GM12878 (cell line): Measurements from ENCODE around the gene NAV2.

Experiments
- EP300 ChIP-seq, 2 experiments: fragments of 150-350 bp in 1 of 2; IDR thresholded peaks; 2 replicates each; pipeline ENCODE4 v1.6.1; 2011 to 2012; ENCODE audit warnings: low read depth in 2 of 2, low read length in 2 of 2, borderline replicate concordance in 1 of 2, improper control_type of control experiment in 1 of 2, inconsistent platforms in 1 of 2; ENCODE audit not compliant: control insufficient read depth in 1 of 2
- FOXM1 ChIP-seq: IDR thresholded peaks from 2 replicates; pipeline ENCODE4 v1.6.1; 2012; ENCODE audit warnings: low read depth, mild to moderate bottlenecking, inconsistent platforms, low read length, moderate library complexity
- IKZF1 ChIP-seq: fragments of 450-650 bp; conservative IDR thresholded peaks from 2 replicates; pipeline ENCODE4 v1.6.1; 2017; ENCODE audit warnings: antibody characterized with exemption, mild to moderate bottlenecking
- MEF2A ChIP-seq: IDR thresholded peaks from 2 replicates; pipeline ENCODE4 v1.6.1; 2011; ENCODE audit warnings: low read depth, mild to moderate bottlenecking, low read length, moderate library complexity; ENCODE audit not compliant: insufficient read depth
- MTA3 ChIP-seq: IDR thresholded peaks from 2 replicates; pipeline ENCODE4 v1.6.1; 2012; ENCODE audit warnings: low read length, inconsistent platforms, borderline replicate concordance
- NR2F1 ChIP-seq: fragments of 450-650 bp; conservative IDR thresholded peaks from 2 replicates; pipeline ENCODE4 v1.6.1; 2017; ENCODE audit warnings: mild to moderate bottlenecking
- NRF1 ChIP-seq: conservative IDR thresholded peaks from 2 replicates; pipeline ENCODE4 v1.6.1; 2011; ENCODE audit warnings: mild to moderate bottlenecking, low read depth, low read length, improper control_type of control experiment
- POLR2AphosphoS5 ChIP-seq: IDR thresholded peaks from 2 replicates; pipeline ENCODE4 v1.6.1; 2011; ENCODE audit warnings: mild to moderate bottlenecking, low read length, inconsistent platforms
- RAD21 ChIP-seq: IDR thresholded peaks from 2 replicates; pipeline ENCODE4 v1.6.1; 2011; ENCODE audit warnings: mild to moderate bottlenecking, low read depth, low read length, moderate library complexity; ENCODE audit not compliant: insufficient read depth
- SMC3 ChIP-seq: IDR thresholded peaks from 2 replicates; pipeline ENCODE4 v1.6.1; 2011; ENCODE audit warnings: low read length, improper control_type of control experiment, borderline replicate concordance
- TF ChIP-seq, protein P1 (sequence below): fragments of 450-650 bp; formaldehyde crosslinking; IDR thresholded peaks from 2 replicates; pipeline ENCODE4 v1.4.0; 2022; ENCODE audit warnings: mild to moderate bottlenecking, moderate library complexity

DNA sequence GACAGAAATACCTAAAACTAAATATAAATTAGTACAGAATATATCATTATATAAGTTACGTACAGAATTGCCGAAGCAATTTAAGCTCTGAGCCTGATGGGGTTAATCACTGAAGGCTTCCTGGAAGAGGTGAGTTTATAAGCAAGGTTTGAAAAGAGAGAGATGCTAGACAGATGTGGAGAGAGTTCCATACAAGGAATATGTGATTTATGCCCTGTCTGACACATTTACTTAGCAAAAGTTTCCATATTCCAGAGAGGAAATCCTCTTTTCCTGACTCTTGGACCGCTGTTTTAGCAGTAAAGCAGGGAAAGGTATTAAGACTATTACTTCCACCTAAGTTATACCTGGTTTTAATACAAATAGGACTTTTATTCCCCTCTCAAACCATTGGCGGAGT is 382.6 kb downstream of the NAV2 start:
- TF ChIP-seq RAD21 (no peak), NRF1 (no peak), NR2F1 (no peak), IKZF1 (no peak), FOXM1 (no peak), SMC3 (no peak), MTA3 (no peak), EP300 (IDR thresholded peaks at IDR 0.05; ENCODE audit: borderline replicate concordance in 1 of 2, control insufficient read depth in 1 of 2, low read depth in 2 of 2, low read length in 2 of 2) (no peak), MEF2A (no peak), POLR2AphosphoS5 (no peak)
- TF ChIP-seq, protein P1, sequence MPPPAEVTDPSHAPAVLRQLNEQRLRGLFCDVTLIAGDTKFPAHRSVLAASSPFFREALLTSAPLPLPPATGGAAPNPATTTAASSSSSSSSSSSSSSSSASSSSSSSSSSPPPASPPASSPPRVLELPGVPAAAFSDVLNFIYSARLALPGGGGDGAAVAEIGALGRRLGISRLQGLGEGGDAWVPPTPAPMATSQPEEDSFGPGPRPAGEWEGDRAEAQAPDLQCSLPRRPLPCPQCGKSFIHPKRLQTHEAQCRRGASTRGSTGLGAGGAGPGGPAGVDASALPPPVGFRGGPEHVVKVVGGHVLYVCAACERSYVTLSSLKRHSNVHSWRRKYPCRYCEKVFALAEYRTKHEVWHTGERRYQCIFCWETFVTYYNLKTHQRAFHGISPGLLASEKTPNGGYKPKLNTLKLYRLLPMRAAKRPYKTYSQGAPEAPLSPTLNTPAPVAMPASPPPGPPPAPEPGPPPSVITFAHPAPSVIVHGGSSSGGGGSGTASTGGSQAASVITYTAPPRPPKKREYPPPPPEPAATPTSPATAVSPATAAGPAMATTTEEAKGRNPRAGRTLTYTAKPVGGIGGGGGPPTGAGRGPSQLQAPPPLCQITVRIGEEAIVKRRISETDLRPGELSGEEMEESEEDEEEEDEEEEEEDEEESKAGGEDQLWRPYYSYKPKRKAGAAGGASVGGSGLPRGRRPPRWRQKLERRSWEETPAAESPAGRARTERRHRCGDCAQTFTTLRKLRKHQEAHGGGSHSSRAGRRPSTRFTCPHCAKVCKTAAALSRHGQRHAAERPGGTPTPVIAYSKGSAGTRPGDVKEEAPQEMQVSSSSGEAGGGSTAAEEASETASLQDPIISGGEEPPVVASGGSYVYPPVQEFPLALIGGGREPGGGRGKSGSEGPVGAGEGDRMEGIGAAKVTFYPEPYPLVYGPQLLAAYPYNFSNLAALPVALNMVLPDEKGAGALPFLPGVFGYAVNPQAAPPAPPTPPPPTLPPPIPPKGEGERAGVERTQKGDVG (CRISPR knock-in tag): no peak
